ENCODE measurements around the gene MYCN. TPM values are rescaled to one million over a fixed set of nuclear protein-coding genes. Genes with fewer than 3 reads are reported as not detected.
A peak's percentile ranks its signal among the peaks of the same experiment; 100 is the strongest.
"Not testable (repeated sequence)": the region's sequence is repeated elsewhere in the genome, so short reads cannot be mapped to it uniquely, and the experiment has no call there.

Gene MYCN
- total RNA-seq, 2 donors from 2014 or later = not detected

DNA sequence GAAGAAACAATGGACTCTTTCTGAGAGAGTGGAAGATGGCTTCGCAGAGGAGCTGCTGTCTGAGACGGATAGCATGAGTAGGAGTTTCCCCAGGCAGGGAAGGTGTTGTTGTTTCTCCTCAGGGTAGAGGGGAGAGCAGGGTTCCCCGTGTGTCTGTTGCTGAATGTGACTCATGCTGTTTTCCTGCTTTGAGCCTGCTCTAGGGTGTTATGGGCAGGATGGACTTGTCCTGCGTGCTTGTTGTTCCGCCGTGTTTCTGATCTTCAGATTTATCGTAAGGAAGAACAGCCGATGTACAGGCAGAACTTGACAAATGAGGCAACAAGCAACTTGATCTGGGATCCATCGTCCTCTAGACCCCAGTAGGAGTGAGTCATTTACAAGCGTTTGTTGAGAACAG, 19.7 kb upstream of the MYCN start:
- no peaks in the 10 kb centered on the region for H3K9me3 Mint-ChIP-seq
- no peak overlapping the region for H3K27ac Mint-ChIP-seq
- DNase-seq (ENCODE audit: low spot score in 2 of 2) (no peak), ATAC-seq (no peak)
- H3K36me3 Mint-ChIP-seq = no peaks in the 10 kb centered on the region

DNA sequence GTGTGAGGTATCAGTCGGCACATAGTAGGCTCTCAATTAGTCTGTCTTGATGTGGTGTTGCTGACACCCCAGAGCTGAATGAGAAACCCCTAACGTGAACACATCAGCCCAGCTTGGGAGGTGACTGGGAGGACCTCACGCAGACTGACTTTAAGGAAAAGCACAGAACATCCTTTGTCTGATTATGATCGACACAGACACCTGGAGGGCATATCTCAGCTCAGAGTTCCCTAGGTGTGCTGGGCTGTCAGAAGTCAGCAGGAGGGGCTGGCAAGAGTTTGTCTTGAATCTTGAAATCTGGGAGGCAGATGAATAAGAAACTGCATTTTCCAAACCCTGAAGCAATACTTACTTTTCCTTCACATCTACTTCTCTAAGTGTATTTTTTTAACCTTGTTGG, 16.8 kb upstream of the MYCN start:
- Mint-ChIP-seq H3K9me3 (no peaks in the 10 kb centered on the region), H3K36me3 (no peaks in the 10 kb centered on the region), H3K27ac (no peak overlapping the region)
- ATAC-seq (no peak), DNase-seq (ENCODE audit: low spot score in 2 of 2) (no peak)

DNA sequence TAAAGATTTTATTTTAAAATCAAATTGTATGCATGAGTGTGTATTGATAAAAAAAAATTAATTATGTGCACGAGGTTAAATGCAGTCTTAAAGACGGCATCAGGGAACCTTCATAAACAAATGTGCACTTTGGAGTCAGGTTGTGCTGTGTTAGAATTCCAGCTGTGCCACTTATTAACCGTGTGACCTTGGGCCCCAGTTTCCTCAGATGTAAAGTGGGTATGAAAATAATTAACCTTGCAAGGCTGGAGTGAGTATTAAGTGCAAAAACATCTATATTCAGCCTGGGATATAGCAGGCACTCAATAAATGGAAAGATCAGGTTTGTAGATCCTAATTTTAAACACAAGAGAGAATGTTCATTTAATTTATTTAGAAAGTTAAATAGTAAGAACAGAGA, 14.5 kb upstream of the MYCN start:
- no peak for DNase-seq (ENCODE audit: low spot score in 2 of 2)
- Mint-ChIP-seq H3K9me3 (no peaks in the 10 kb centered on the region), H3K27ac (no peak overlapping the region), H3K36me3 (no peaks in the 10 kb centered on the region)
- ATAC-seq = no peak

DNA sequence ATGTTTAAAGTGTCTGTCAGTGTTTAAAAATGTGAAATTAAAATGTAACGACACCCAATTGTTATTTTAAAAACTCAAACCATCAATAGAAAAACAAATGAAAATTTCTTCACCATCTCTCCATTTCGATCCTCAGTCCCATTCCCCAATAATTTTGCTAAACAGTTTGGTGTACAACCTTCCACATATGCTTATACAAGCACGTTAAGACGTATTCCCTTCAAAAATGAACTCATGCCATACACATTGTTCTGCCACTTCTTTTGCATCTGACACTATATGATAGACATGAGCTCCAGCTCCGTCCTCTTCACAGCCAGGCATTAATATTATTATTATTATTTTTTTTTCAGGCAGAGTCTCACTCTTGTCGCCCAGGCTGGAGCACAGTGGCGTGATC, 14.1 kb upstream of the MYCN start:
- no peaks in the 10 kb centered on the region for H3K9me3 Mint-ChIP-seq
- H3K27ac Mint-ChIP-seq = no peak overlapping the region
- ATAC-seq (no peak), DNase-seq (ENCODE audit: low spot score in 2 of 2) (no peak)
- no peaks in the 10 kb centered on the region for H3K36me3 Mint-ChIP-seq

DNA sequence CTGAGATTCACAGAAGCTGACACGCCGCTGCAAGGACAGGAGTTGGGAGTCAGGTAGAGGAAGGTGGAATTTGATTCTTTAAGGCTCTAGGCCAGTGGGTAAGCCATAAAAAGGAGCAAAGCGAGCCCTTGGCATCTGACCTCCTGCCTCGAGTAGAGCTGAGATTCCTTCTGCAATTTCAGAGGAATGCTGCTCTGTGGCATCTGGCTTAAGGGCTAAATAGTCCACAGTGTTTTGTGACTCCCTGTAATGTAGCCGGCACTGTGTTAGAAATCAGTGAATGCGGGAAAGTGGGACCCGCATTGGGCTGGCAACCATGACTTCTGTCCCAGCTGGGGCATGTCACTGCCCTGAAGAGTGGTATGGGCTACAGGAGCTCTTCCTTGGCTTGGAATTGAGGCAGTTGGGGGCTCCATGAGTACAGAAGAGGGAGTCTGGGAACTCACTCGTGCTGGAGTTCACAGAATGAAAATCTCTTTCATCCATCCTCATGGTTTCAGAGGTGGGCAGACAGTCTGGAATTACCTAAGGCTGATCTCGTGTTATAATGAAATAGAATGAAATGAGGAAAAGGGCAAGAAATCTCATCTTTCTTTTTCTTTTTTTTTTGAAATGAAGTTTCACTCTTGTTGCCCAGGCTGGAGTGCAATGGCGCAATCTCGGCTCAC, 12.7 kb upstream of the MYCN start:
- H3K9me3 Mint-ChIP-seq = no peaks in the 10 kb centered on the region
- no peak for DNase-seq (ENCODE audit: low spot score in 2 of 2)
- no peak overlapping the region for H3K27ac Mint-ChIP-seq
- no peaks in the 10 kb centered on the region for H3K36me3 Mint-ChIP-seq
- no peak for ATAC-seq

DNA sequence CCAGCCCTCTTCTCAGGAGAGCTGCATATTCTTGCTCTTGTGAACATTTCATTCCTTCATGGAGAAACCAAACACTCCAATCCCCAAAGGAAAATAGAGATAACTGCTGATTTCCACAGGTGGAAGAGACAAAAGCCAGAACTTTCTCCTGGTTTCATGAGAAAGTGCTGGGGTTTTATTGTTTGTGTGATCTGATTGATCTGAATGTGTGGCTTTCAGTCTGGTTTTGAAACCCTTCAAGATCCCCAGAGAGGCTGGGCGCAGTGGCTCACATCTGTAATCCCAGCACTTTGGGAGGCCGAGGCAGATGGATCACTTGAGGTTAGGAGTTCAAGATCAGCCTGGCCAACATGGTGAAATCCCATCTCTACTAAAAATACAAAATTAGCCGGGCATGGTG, 11.3 kb upstream of the MYCN start:
- ATAC-seq; H3K9me3 Mint-ChIP-seq; H3K27ac Mint-ChIP-seq; H3K36me3 Mint-ChIP-seq; DNase-seq (ENCODE audit: low spot score in 2 of 2): not testable (repeated sequence)

DNA sequence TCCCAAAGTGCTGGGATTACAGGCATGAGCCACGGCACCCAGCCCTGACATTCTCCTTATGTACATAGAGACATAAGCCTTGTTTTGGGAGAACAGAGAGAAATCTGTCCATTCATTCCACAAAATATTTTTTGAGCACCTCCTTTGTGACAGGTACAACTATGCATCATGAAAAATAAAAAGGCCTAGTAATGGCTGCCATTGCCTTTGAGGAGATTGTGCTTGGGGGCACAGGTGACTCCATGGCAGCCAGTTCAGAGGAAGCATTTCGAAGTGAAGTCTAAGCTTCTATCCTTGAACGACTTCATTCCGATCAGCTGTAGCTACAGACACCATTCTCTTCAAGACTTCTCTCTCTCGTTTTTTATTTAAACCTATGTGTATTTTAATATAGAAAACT, 10.5 kb upstream of the MYCN start:
- H3K27ac Mint-ChIP-seq = no peak overlapping the region
- H3K36me3 Mint-ChIP-seq = no peaks in the 10 kb centered on the region
- ATAC-seq = no peak
- no peak for DNase-seq (ENCODE audit: low spot score in 2 of 2)
- H3K9me3 Mint-ChIP-seq = no peaks in the 10 kb centered on the region

DNA sequence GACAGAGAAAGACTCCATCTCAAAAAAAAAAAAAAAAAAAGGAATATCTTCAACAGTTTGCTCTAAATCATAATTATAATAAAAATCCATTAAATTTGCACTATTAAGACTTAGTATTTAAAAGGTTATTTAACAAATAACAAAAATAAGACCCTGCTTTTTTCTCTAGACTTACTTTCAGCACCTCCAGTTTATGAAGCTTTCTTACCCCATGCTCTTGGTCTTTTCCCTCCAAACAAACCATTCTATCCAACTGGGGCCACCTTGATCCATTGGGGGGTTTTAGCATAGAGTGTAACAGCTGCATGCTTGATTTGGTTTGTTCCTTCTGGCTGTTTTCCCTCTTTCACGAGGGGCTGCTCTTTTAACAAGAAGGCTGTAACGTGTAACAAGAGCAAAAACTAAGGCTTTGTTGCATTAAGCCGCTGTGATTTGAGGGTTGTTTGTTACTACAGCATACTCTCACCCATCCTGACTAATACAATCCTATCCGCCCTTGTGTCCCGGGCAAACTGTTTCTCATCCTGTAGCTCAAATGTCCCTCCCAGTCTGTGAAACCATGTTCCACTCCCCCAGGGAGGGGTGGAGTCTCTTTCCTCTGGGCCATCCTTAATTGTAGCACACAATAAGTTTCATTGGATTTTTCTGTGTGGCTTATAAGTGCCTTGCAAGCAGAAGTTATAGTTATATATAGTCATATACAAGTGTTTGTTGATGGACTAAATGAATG, 9.6 kb upstream of the MYCN start:
- DNase-seq (ENCODE audit: low spot score in 2 of 2) = no peak
- Mint-ChIP-seq H3K27ac (no peak overlapping the region), H3K36me3 (no peaks in the 10 kb centered on the region), H3K9me3 (no peaks in the 10 kb centered on the region)
- ATAC-seq = no peak

DNA sequence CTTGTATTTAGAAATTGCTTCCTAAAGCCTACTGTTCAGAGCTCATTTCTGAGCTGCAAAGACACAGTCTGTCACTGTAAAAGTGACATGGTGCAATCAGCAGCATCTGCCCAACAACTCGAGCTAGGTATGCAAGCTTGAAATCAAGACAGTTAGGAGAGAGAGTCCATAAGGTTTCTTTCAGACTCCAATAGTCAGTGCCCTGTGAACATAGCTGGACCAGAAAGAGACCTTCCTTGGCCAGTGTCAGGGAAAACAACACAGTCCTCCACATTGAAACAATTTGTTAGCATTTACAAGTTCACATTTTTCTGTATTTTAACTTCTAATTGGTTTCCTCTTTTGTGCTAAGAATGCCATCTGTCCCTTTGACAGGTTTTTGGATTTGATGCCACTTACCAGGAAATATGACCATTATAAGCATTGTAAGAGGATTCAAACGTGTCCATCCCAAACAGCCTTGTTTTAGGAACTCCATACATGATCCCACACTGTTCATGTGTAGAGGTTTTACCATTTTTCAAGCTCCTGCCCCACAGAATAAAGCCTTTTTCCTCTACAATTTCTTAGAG, 8.9 kb upstream of the MYCN start:
- H3K36me3 Mint-ChIP-seq = no peaks in the 10 kb centered on the region
- no peak overlapping the region for H3K27ac Mint-ChIP-seq
- no peaks in the 10 kb centered on the region for H3K9me3 Mint-ChIP-seq
- DNase-seq (ENCODE audit: low spot score in 2 of 2) = no peak
- no peak for ATAC-seq

DNA sequence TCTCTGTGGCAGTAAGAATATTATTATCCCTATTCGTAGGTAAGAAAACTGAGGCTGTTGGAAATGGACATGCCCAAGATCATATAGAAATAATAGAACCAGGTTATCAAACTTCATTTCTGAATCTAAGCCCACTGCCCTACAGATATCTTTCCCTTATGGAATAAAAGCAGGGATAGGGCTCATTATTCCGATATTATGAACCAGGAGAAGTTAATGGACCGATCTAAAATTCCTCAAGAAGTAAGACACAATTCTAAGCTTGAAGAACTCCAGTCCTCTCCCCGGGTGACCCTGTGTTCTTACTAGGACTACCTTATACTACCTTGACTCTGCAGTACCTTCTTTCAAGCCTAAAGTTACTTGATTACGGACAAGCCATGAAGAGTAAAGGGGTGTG, 8.4 kb upstream of the MYCN start:
- H3K9me3 Mint-ChIP-seq = no peaks in the 10 kb centered on the region
- H3K36me3 Mint-ChIP-seq = no peaks in the 10 kb centered on the region
- DNase-seq (ENCODE audit: low spot score in 2 of 2) (no peak), ATAC-seq (no peak)
- no peak overlapping the region for H3K27ac Mint-ChIP-seq

DNA sequence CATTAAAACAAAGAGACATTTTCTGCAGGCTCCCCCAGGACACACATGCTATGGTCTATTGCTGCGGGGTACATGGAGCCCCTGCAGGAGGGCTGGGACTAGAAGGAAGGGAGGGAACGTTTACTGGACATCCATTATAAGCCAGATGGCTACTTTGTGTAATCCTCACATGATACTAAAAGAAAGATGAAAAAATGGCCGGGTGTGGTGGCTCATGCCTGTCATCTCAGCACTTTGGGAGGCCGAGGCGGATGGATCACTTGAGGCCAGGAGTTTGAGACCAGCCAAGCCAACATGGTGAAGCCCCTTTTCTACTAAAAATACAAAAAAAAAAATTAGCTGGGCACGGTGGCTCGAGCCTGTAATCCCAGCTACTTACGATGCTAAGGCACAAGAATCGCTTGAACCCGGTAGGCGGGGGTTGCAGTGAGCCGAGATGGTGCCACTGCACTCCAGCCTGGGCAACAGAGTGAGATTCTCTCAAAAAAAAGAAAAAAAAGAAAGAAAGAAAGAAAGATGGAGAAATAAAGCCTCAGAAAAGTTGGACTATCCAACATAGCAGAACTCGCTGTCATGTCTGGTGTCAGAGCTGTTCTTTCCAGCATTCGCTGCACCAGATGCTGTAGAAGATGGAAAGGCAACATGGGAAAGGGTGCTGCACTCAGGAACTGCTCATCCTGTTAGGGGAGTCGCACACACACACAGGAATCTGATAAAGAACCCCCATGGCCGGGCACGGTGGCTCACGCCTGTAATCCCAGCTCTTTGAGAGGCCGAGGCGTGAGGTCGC, 7.8 kb upstream of the MYCN start:
- ATAC-seq = no peak
- no peak for DNase-seq (ENCODE audit: low spot score in 2 of 2)
- Mint-ChIP-seq H3K36me3 (no peaks in the 10 kb centered on the region), H3K27ac (peak overlapping the region in 1 of 2 donors; percentile 60), H3K9me3 (no peaks in the 10 kb centered on the region)

DNA sequence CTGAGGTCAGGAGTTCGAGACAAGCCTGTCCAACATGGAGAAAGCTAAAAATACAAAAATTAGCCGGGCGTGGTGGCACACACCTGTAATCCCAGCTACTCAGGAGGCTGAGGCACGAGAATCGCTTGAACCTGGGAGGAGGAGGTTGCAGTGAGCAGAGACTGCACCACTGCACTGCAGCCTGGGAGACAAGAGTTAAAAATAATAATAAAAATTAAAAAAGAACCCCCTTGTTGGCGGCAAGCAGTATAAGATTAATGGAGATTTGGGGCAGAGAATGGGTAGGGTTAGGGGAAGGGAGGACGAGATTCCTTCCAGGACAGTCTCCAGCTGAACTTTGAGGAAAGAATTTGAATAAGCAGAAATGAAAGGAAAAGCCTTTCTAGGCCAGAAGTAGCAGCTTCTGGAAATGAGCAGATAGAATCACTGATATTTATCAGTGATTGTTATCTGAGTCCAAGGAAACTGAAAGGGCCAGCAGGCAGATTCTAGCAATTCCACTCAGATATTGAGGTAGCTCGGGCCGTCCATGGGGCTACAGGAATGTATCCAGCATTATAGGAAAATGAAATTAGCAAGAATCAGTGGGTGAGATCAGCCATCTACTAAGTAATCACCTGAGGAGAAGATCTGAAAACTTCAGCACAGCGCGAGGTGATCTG, 7.0 kb upstream of the MYCN start:
- ATAC-seq (no peak), DNase-seq (ENCODE audit: low spot score in 2 of 2) (no peak)
- Mint-ChIP-seq H3K9me3 (no peaks in the 10 kb centered on the region), H3K36me3 (no peaks in the 10 kb centered on the region), H3K27ac (no peak overlapping the region)

DNA sequence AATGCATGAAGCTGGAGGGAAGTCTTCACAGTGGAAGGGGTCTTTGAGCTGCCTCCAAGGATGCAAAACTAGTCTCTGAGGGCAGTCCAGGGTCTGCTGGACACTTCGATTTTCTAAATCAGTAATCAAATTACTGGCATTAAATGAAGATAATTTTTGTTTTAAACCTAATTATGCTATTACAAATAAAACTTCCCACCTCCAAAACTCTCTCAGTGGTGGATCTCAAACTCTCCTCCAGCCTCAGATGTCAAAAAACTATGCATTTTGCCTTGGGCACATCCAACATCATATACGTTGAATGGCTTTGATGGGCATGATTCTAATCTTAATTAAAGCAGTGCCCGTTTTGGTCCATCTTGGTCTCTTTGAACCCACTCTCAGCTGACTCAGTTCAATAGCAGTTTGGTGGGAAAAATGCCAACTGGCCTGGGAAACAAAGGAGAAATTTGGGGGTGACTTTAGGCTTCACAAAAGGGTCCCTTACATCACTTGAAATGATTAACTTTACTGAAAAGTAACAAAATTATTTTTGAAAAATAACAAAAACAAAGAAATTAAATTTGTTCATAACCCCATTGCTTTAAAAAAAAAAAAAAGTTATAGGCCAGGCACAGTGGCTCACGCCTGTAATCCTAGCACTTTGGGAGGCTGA, 5.9 kb upstream of the MYCN start:
- ATAC-seq (no peak), DNase-seq (ENCODE audit: low spot score in 2 of 2) (no peak)
- no peaks in the 10 kb centered on the region for H3K36me3 Mint-ChIP-seq
- no peak overlapping the region for H3K27ac Mint-ChIP-seq
- H3K9me3 Mint-ChIP-seq = no peaks in the 10 kb centered on the region

DNA sequence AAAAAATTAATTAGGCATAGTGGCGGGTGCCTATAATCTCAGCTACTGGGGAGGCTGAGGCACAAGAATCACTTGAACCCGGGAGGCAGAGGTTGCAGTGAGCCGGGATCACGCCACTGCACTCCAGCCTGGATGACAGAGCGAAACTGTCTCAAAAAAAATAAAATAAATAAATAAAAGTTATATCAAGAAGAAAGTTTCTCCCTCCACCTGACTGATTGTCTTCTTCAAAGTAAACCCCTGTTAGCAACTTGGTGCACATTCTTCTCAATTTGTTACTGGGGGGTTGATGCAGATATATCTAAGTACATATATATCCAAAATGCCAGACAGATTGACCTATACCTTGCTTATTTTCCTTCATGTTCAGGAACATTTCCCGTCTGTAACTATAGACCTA, 5.2 kb upstream of the MYCN start:
- ATAC-seq = no peak
- H3K9me3 Mint-ChIP-seq = no peaks in the 10 kb centered on the region
- H3K36me3 Mint-ChIP-seq = no peaks in the 10 kb centered on the region
- no peak for DNase-seq (ENCODE audit: low spot score in 2 of 2)
- no peak overlapping the region for H3K27ac Mint-ChIP-seq

DNA sequence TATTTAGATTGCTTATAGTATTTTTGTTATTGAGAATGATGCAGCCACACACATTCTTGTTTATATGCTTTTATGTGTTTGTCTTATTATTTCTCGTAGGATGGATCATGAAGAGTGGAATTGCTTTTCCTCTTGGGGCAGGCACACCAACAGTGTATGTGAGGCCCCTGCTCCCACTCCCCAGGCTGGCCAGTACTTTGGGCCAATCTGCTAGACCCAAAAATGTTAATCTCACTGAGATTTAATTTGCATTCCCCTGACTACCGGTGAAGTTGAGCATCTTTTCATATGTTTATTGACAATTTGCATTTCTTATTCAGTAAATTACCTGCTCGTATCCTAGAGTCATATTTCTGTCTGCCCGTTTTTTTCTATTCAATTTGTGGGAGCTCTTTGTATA, 4.7 kb upstream of the MYCN start:
- ATAC-seq (no peak), DNase-seq (ENCODE audit: low spot score in 2 of 2) (no peak)
- Mint-ChIP-seq H3K9me3 (no peaks in the 10 kb centered on the region), H3K27ac (no peak overlapping the region), H3K36me3 (no peaks in the 10 kb centered on the region)

DNA sequence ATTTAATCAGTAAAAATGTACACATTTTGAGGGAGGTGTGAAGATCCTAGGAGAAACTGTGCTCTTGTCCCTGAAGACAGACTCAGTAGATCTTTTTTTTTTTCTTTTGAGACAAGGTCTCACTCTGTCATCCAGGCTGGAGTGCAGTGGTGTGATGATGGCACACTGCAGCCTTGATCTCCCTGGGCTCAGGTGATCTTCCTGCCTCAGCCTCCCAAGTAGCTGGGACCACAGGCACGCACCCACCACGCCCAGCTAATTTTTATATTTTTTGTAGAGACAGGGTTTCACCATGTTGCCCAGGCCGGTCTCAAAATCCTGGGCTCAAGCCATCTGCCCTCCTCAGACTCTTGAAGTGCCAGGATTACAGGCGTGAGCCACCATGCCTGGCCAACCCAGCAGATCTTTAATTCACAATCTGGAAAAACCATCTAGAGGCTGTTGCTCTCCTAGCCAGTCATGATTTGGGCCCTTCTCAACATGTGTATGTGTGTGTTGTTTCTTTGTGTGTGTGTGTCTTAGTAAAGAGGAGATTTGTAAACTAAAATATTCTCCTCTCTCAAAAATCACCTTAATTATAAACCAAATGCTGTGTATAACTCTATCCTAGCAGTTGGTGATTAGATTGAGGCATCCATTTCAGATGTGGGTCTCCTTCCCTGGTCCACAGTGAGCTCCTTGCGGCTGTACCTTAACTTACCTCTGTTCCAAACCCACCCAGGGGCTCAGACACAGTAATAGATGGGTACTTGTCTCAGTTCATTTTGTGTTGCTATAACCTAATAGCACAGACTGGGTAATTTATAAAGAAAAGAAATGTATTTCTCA, 3.9 kb upstream of the MYCN start:
- DNase-seq (ENCODE audit: low spot score in 2 of 2) (no peak), ATAC-seq (no peak)
- no peaks in the 10 kb centered on the region for H3K9me3 Mint-ChIP-seq
- no peak overlapping the region for H3K27ac Mint-ChIP-seq
- H3K36me3 Mint-ChIP-seq = no peaks in the 10 kb centered on the region
